ENCODE measurements around the gene HSPG2. TPM values are rescaled to one million over a fixed set of nuclear protein-coding genes. Genes with fewer than 3 reads are reported as not detected.

HSPG2 gene
- total RNA-seq, 6 experiments from 2014 or later, result 275 to 430 (median 297) TPM

DNA sequence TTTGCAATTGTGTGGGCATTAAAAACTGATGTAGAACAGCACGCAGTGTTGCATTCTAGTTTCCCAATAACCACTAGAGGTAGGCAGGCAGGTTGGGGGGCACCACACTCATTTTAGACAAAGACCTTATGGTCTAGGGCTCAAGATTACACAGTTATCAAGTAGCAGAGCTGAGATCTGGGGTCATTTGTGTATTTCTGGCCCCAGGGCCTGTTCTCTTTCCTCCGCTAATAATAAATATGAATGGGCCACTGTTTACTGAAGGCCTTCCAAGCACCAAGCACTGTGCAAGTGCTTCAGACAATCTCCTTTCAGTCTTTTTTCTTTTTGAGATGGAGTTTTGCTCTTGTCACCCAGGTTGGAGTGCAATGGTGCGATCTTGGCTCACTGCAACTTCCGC, 101.1 kb downstream of the HSPG2 start:
- Mint-ChIP-seq H3K27me3 (ENCODE audit: insufficient read depth) (peaks cover 23% of the 10 kb centered on the region), H3K36me3 (ENCODE audit: low read depth) (peaks cover 36% of the 10 kb centered on the region), H3K4me3 (no peak overlapping the region)

DNA sequence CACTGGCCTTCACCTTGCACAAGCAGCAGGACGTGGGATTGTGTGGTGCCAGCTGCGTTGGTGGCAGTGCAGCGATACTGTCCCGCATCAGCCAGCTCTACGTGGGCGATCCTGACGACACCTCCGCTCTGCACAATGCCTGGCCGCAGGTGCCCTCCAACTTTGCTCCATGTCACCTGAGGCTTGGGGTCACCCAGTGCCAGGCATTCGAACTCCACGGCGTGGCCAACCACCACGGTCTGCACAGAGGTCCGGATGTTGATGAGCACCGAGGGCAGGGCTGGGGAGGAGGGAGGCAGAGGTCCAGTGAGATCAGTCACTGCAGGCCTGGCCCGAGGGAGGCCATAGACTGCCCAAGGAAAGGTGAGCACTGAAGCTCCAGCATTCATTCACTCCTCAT, 102.4 kb downstream of the HSPG2 start:
- Mint-ChIP-seq H3K36me3 (ENCODE audit: low read depth) (peaks cover 36% of the 10 kb centered on the region), H3K4me1 (ENCODE audit: low read depth) (no peaks in the 10 kb centered on the region), H3K27me3 (ENCODE audit: insufficient read depth) (peaks cover 21% of the 10 kb centered on the region), H3K4me3 (no peak overlapping the region; the same call in 1 of the 2 replicates), H3K9me3 (peaks cover 6% of the 10 kb centered on the region), H3K27ac (peak overlapping the region; percentile 6; the same call in 1 of the 2 replicates)
- no peak for DNase-seq
- TF ChIP-seq, protein P1, sequence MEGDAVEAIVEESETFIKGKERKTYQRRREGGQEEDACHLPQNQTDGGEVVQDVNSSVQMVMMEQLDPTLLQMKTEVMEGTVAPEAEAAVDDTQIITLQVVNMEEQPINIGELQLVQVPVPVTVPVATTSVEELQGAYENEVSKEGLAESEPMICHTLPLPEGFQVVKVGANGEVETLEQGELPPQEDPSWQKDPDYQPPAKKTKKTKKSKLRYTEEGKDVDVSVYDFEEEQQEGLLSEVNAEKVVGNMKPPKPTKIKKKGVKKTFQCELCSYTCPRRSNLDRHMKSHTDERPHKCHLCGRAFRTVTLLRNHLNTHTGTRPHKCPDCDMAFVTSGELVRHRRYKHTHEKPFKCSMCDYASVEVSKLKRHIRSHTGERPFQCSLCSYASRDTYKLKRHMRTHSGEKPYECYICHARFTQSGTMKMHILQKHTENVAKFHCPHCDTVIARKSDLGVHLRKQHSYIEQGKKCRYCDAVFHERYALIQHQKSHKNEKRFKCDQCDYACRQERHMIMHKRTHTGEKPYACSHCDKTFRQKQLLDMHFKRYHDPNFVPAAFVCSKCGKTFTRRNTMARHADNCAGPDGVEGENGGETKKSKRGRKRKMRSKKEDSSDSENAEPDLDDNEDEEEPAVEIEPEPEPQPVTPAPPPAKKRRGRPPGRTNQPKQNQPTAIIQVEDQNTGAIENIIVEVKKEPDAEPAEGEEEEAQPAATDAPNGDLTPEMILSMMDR (IDR thresholded peaks at IDR 0.05), result no peak

More for the DNA sequence above, 101.1 kb downstream of the HSPG2 start:
- DNase-seq, result no peak
- Mint-ChIP-seq H3K9me3 (peaks cover 6% of the 10 kb centered on the region), H3K27ac (no peak overlapping the region), H3K4me1 (ENCODE audit: low read depth) (no peaks in the 10 kb centered on the region)
- TF ChIP-seq, protein P1 (IDR thresholded peaks at IDR 0.05), result no peak

DNA sequence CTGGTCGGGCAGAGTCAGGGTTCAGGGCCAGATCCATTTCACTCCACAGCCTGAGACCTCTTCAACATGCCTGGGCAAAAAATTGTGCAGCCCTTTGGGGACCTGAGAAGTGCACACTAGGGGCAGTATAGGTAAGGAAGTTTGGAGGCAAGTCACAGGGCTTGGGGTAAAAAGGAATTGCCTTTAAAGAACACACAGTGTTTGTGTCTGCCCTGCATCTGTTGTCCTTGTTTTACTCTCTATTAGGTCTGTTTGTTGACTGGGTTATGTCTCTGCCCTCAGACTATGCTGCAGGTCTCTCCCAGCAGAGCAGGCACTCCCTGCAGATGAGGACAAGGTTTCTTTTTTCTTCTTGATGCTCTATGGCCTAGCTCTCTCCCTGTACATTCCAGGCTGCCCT, 103.0 kb downstream of the HSPG2 start:
- TF ChIP-seq, protein P1 (IDR thresholded peaks at IDR 0.05), result peak; percentile 45
- peaks cover 36% of the 10 kb centered on the region for H3K36me3 Mint-ChIP-seq (ENCODE audit: low read depth)
- no peak for DNase-seq
- H3K4me1 Mint-ChIP-seq (ENCODE audit: low read depth), result no peaks in the 10 kb centered on the region
- peak overlapping the region; percentile 6; the same call in 1 of the 2 replicates for H3K27ac Mint-ChIP-seq
- H3K4me3 Mint-ChIP-seq, result no peak overlapping the region; the same call in 1 of the 2 replicates
- H3K9me3 Mint-ChIP-seq, result peaks cover 6% of the 10 kb centered on the region
- H3K27me3 Mint-ChIP-seq (ENCODE audit: insufficient read depth), result peaks cover 17% of the 10 kb centered on the region

DNA sequence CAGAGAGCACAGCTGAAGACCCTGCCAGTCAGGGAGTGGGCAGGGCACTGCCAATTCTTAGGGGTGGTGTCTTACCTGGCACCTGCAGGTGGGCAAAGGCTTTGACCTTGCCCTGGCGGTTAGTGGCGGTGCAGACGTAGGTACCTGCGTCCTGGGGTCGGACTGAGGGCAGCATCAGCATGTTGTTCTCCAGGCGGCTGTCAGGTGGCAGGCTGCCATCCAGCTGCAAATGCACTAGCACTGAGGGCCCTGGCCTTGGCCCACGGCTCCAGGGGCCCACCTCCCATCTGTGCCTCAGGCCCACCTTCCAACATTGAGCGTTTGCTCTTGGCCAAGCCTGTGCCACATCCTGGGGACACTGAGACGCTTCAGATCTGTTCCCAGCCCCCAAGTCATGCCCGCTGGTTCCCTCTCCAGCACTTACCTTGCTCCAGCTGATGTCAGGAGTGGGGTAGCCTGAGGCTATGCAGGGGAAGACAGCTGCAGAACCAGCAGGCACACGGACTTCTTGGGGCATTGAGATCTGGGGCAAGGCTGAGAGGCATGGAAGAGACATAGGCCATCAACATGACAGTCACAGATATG, 103.6 kb downstream of the HSPG2 start:
- no peak for DNase-seq
- H3K36me3 Mint-ChIP-seq (ENCODE audit: low read depth), result peaks cover 36% of the 10 kb centered on the region
- peaks cover 6% of the 10 kb centered on the region for H3K9me3 Mint-ChIP-seq
- peak overlapping the region; percentile 6; the same call in 1 of the 2 replicates for H3K27ac Mint-ChIP-seq
- H3K4me1 Mint-ChIP-seq (ENCODE audit: low read depth), result no peaks in the 10 kb centered on the region
- H3K4me3 Mint-ChIP-seq, result no peak overlapping the region
- peaks cover 15% of the 10 kb centered on the region for H3K27me3 Mint-ChIP-seq (ENCODE audit: insufficient read depth)
- TF ChIP-seq, protein P1 (IDR thresholded peaks at IDR 0.05), result no peak

DNA sequence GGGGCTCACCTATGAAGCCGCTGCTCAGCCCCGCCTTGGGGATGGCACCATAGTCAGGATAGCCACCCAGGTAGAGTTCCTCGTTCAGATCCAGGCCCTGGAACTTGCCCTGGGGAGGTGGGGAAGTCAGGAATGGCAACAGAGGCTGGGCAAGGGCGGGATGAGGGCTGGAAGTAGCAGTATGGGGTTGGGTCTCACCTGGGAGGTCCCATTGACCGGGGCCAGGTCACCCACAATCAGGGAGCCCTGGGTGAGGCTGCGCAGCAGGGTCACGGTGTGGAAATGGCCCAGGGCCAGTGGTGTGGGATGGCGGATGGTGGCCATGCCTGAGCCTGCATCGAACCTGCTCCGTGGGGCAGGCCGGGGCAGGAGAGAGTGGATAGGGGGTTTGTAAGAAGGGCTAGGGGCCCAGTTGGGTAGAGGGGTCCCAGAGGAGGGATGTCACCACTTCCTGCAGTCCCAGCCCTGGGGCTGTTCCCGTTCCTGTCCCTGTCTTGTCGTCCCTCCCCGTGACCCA, 105.6 kb downstream of the HSPG2 start:
- H3K4me1 Mint-ChIP-seq (ENCODE audit: low read depth), result no peaks in the 10 kb centered on the region
- H3K36me3 Mint-ChIP-seq (ENCODE audit: low read depth), result peaks cover 43% of the 10 kb centered on the region
- no peak overlapping the region for H3K27ac Mint-ChIP-seq
- no peak overlapping the region for H3K4me3 Mint-ChIP-seq
- DNase-seq, result no peak
- H3K9me3 Mint-ChIP-seq, result peaks cover 6% of the 10 kb centered on the region
- TF ChIP-seq, protein P1 (IDR thresholded peaks at IDR 0.05), result no peak
- peaks cover 16% of the 10 kb centered on the region for H3K27me3 Mint-ChIP-seq (ENCODE audit: insufficient read depth)

Data from HFFc6 (cell line).